HG03342 (cell line): Measurements from ENCODE around the gene ANO1.

ENCODE experiments used
- ATAC-seq: cut with Tn5 transposase; IDR thresholded peaks from one replicate; pipeline ENCODE4 v1.9.1; 2021; ENCODE audit warnings: mild to moderate bottlenecking, moderate library complexity; ENCODE audit not compliant: unreplicated experiment

Gene ANO1

GRCh38 chr11:70133771-70134335 is 55.7 kb downstream of the ANO1 start:
- no peak for ATAC-seq

DNA sequence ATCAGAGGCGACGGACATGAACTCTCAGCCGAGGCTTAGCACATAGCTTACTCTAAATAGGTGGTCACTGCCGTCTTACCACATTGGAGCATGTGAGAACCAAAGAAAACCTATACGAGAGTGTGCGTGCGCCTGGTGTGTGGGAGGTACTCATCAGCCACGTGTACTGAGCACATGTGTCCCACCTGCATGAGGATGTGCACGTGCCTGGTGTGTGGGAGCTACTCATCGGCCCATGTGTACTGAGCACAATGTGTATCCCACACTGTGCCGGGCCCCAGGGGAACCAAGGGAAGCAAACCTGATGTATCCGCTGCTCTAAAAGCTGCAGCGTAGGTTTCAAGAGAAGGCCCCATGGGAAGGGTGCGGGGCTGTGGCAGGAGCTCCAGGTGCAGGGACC is 56.4 kb downstream of the ANO1 start:
- ATAC-seq = no peak

DNA sequence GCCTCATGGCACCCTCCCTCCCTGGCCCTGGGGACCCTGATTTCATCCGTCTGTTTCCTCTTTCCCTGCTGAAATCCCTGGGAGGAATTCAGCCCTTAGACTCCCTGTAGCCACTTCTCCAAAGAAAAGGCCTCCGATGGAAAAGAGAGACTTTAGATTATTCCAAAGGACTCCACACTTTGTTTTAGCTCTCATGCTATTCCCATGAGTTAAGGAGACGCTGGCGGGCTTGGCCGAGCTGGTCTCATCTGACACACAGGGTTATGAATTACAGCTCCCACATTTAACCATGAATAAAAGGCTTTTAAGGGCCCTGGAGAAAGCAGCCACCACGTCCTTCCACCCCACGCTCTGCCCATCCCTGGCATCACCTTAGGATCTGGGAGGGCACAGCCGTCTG is 57.0 kb downstream of the ANO1 start:
- no peak for ATAC-seq

GRCh38 chr11:70135625-70136059 is 57.5 kb downstream of the ANO1 start:
- ATAC-seq = no peak

GRCh38 chr11:70137383-70137782 is 59.3 kb downstream of the ANO1 start:
- no peak for ATAC-seq

DNA sequence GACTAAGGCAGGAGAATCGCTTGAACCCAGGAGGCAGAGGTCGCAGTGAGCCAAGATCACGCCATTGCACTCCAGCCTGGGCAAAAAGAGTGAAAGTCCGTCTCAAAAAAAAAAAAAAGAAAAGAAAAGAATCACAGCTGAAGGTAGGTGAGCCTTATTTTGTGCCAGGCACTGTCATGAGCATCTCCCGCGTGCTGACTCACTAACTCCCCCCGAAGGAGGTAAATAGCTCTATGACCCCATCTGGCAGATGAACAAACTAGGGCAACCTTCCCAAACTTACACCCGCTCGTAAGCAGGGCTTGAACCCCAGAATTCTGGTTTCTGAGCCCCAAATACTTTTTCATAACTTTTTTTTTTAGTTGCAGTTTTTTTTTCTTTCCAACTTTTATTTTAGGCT is 60.3 kb downstream of the ANO1 start:
- ATAC-seq = no peak

- ATAC-seq = no peak
Measured at GRCh38 chr11:70139785-70140410, 61.8 kb downstream of the ANO1 start.

DNA sequence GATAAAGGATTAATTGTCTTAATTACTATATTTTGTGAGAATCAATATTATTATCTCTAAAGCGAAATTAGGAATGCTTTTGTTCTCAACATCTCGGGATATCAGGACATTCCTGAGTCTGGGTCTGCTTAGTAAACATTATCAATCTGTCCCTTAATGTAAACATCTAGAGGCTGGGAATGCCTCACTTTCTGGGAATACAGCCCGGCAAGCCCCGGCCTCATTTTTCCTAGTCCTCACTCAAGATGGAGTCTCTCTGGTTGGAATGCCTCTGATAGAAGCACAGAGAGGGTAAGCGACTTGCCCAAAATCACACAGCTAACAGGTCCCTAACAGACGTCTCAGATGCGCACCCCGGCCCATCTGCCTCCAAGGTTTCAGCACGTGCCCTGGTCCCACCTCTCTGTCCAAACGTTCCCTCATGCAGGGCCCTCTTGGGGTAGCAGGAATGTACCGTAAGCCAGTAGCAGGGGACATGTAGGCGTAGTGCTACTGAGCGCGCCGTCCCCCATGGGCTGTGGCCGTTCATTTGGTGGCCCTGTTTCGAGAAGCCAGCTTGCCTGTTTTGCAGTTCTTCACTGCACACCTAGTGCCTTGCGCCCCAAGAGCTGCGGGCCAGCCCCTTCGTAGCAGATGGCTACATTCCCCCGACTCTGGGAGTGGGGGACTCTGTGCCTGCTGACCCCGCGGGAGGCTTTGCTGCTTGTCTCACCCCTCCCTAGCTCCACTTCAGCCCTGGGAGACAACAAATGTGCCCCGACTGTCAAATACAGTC is 62.8 kb downstream of the ANO1 start:
- ATAC-seq = no peak

DNA sequence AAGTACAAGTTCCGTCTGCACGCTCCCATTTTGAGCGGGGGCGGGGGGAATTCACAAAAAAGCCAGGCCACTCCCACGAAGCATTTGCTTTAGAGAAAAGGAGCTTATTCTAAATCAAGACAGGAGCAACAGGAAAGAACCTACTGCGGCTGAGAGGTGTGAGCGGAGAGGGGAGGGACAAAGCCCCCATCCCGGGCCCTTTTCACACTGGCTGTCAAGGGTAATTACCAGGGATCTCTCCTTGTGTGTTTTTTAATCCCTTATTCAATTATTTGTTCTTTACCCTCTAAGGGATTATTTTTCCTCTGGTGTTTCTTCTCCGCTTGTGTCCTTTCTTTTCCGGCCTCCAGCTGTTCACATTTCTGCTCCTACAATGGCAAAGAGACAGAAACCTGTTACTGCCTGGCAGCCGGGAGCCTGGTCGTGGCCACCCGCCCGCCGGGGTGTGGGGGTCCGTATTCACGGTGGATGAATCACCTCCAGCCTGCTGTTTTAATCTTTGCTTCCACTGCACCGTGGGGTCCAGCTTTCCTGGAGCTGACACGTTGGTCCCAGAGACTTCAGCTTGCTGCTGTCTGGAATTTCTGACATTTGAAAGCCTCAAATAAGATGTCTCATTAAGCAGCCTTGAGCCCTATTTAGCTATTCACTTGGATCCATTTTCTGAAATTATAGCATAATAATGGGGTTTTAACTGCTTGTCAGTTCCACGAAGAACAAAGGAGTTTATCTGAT is 63.5 kb downstream of the ANO1 start:
- ATAC-seq = no peak

- ATAC-seq = no peak
Measured at GRCh38 chr11:70142221-70142875, 64.2 kb downstream of the ANO1 start.

GRCh38 chr11:70144262-70144661 is 66.1 kb downstream of the ANO1 start:
- ATAC-seq = no peak

DNA sequence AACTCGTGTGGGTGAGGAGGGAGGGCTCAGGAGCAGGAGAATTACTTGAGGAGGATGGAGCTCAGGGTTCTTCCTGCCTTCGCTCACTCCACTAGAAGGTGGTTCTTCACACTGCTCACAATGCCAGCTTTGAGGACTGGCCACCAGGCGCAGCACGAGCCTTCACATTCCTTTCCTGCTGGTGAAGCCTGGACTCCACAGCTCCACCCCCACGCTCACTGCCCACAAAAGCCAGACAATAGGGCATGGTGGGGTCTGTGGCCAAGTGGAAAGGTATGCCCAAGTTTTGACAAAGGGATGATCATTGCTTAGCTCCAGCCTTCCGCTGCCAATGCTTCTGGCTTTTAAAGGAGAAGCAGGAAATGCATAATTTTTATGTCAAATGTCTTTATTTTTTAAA is 67.0 kb downstream of the ANO1 start:
- ATAC-seq = no peak

DNA sequence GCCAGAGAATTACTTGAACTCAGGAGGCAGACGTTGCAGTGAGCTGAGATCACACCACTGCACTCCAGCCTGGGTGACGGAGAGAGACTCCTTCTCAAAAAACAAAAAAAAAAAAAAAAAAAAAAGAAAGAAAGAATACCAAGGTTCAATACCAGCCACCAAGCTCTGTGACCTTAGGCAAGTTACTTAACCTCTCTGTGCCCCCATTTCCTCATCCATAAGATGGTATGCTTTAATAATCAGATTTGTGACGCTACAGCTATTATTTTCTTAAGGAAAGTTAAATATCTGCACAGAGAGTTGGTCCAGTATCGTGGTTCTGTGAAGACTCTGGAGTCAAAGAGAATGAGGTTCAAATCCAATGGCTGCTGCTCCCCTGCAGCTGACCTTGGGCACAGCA is 67.7 kb downstream of the ANO1 start:
- no peak for ATAC-seq

DNA sequence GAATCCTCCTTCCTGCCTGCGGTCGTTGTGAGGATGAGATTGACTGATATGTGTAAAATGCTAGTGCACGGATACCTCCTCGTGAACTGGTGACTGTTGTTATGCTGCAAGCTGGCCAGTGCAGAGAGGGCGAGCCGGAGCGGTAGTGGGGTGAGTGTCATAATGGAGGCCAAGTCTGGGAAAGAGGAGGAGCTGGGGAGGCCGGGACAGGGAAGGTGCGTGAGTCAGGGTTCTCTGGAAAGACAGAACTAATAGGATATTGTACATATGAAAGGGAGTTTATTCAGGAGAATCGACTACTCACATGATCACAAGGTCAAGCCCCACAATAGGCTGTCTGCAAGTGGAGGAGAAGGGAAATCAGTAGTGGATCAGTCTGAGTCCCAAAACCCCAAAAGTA is 68.2 kb downstream of the ANO1 start:
- no peak for ATAC-seq

- no peak for ATAC-seq
Measured at GRCh38 chr11:70146895-70147520, 68.9 kb downstream of the ANO1 start.

DNA sequence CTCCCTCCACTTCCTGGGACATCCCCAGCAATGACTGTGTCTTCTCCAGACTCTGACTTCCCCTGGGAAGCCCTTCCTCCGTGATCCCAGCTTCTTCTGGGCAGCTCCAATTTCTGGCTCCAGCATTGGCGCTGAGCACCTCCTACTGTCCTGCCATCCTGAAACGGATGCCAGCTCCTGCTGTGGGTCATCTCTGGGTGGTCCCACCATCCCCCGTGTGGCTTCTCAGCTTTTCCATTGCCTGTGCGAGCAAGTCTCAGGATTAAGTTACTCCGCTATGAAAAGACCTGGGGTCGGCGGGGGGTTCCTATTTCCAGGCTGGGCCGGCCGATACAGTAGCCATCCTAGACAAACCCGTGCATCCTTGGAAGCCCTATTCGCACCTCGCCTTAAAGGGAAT is 69.6 kb downstream of the ANO1 start:
- no peak for ATAC-seq

GRCh38 chr11:70151671-70152070 is 73.6 kb downstream of the ANO1 start:
- ATAC-seq = no peak

GRCh38 chr11:70153133-70153727 is 75.1 kb downstream of the ANO1 start:
- ATAC-seq = no peak

DNA sequence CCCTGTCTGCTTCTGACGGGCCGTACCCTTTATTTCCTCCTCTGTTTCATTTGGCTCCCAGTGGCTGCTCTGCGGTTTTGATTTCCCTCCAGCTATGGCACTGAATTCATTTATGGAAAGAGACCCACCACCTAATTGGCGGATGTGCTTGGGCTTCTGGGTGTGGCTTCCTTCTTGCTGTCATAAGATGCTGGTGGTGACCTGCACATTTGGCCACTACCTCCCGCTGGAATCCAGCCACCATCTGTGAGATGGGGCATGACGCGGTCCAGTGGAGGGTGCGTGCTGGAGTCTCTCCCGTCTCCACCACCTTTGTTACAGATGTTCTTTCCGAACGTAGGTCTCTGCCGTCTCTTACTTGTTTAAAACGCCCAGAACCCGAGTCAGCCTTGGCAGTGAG is 77.3 kb downstream of the ANO1 start:
- no peak for ATAC-seq

DNA sequence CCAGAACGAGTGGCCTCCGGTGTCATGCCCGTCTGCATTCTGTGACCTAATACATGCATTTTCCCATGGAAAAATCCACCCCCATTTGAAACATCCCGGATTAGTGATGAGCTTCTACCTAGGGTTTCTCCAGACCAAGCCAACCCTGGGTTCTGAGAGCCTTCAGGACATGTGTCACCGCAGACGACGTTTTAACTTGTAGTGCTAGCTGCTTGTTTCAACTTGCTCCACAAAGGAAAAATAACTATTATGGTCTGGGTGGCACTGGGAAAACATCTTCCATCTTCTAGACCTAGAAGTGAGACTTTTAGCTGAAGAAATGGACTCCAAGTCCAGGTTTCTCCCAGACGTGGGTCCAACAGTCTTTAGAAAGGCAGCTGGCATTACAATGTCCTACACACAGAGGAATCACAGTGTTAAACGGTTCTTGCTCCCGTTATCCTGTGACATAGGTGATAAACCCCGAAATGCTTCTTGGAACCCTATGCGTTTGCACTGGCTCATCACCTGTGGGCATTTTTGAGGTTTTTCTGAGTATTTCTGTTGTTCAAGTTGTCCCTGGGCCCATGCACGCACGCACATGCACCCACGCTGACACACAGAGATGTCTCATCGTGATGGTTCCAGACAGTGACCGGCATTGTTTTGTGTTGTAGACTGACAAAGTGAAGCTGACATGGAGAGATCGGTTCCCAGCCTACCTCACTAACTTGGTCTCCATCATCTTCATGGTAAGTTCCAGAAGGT is 78.3 kb downstream of the ANO1 start:
- ATAC-seq = no peak
